HTR-8/SVneo (cell line): ENCODE data around the gene ZNF451.
A peak's percentile ranks its signal among the peaks of the same experiment; 100 is the strongest.
"Not testable (repeated sequence)": the region's sequence is repeated elsewhere in the genome, so short reads cannot be mapped to it uniquely, and the experiment has no call there.

Source experiments
- DNase-seq: peaks from one replicate; pipeline ENCODE4 v3.0.0; 2011; ENCODE audit warnings: low spot score, mixed read lengths; ENCODE audit not compliant: insufficient read length
- FAIRE-seq: peaks from 2 replicates; lab custom pipeline; 2011; peaks lifted over from hg19 to GRCh38; lab: Jason Lieb, UNC

Gene ZNF451

GRCh38 chr6:57089687-57090457 is at the start of gene ZNF451:
Gene ZNF451 (plus strand): TSS chr6:57090188. CDS start chr6:57090254, 66 bp downstream.
- DNase-seq (peak; percentile 95), FAIRE-seq (peak; percentile 95)

- DNase-seq, FAIRE-seq: not testable (repeated sequence)
Measured at GRCh38 chr6:57044061-57044460, 45.9 kb upstream of the ZNF451 start.

- DNase-seq = no peak
- no peak for FAIRE-seq
Measured at GRCh38 chr6:57044568-57044967, 45.4 kb upstream of the ZNF451 start.

- DNase-seq (peak; percentile 88), FAIRE-seq (peak; percentile 95)
Measured at GRCh38 chr6:57046332-57047256, 43.4 kb upstream of the ZNF451 start, which contains the start of gene KIAA1586. Gene KIAA1586 (plus strand): TSS chr6:57046693. CDS start chr6:57046756, 63 bp downstream.

GRCh38 chr6:57047257-57047585 is 42.8 kb upstream of the ZNF451 start:
- not testable (repeated sequence) for DNase-seq, FAIRE-seq

- not testable (repeated sequence) for DNase-seq, FAIRE-seq
Measured at GRCh38 chr6:57047859-57048258, 42.1 kb upstream of the ZNF451 start.

- FAIRE-seq = no peak
- no peak for DNase-seq
Measured at GRCh38 chr6:57048577-57048976, 41.4 kb upstream of the ZNF451 start.

GRCh38 chr6:57063847-57064246 is 26.1 kb upstream of the ZNF451 start:
- no peak for FAIRE-seq
- no peak for DNase-seq

- DNase-seq (no peak), FAIRE-seq (no peak)
Measured at GRCh38 chr6:57064809-57065208, 25.2 kb upstream of the ZNF451 start.

GRCh38 chr6:57068061-57068460 is 21.9 kb upstream of the ZNF451 start:
- no peak for DNase-seq
- no peak for FAIRE-seq

GRCh38 chr6:57069228-57069627 is 20.8 kb upstream of the ZNF451 start:
- FAIRE-seq (no peak), DNase-seq (no peak)

- FAIRE-seq (no peak), DNase-seq (no peak)
Measured at GRCh38 chr6:57069920-57070331, 20.1 kb upstream of the ZNF451 start.

- DNase-seq (no peak), FAIRE-seq (peak; percentile 69)
Measured at GRCh38 chr6:57072108-57072507, 17.9 kb upstream of the ZNF451 start.

GRCh38 chr6:57074383-57074782 is 15.6 kb upstream of the ZNF451 start:
- FAIRE-seq (no peak), DNase-seq (no peak)

- FAIRE-seq = peak; percentile 42
- DNase-seq = no peak
Measured at GRCh38 chr6:57075092-57075491, 14.9 kb upstream of the ZNF451 start.

- DNase-seq (no peak), FAIRE-seq (no peak)
Measured at GRCh38 chr6:57078531-57079207, 11.3 kb upstream of the ZNF451 start.

- DNase-seq (no peak), FAIRE-seq (no peak)
Measured at GRCh38 chr6:57085471-57085870, 4.5 kb upstream of the ZNF451 start.

- DNase-seq (no peak), FAIRE-seq (no peak)
Measured at GRCh38 chr6:57086843-57087242, 3.1 kb upstream of the ZNF451 start.

GRCh38 chr6:57087916-57088315 is 2.1 kb upstream of the ZNF451 start:
- no peak for FAIRE-seq

GRCh38 chr6:57089265-57089664 is 723 bp upstream of the ZNF451 start:
- no peak for FAIRE-seq

More at GRCh38 chr6:57087916-57088315, 2.1 kb upstream of the ZNF451 start:
- DNase-seq = no peak

More at GRCh38 chr6:57089265-57089664, 723 bp upstream of the ZNF451 start:
- DNase-seq = peak; percentile 19
